A172 (cell line): ENCODE data around the gene TLE5. TPM values are rescaled to one million over a fixed set of nuclear protein-coding genes. Genes with fewer than 3 reads are reported as not detected.
"Not testable (repeated sequence)": the region's sequence is repeated elsewhere in the genome, so short reads cannot be mapped to it uniquely, and the experiment has no call there.

Experiments
- DNase-seq: peaks from one replicate; pipeline ENCODE4 v3.0.0-alpha.2; 2015; ENCODE audit warnings: low spot score
- total RNA-seq: library from RNA; depleted of rRNA; stranded (reverse); fragments of >200 nt; shearing (Covaris generic); gene quantifications from 2 replicates; pipeline ENCODE4 v1.2.3, GENCODE V29; 2014

TLE5 gene
- total RNA-seq, 1 experiment from 2014 or later = 521 TPM

DNA sequence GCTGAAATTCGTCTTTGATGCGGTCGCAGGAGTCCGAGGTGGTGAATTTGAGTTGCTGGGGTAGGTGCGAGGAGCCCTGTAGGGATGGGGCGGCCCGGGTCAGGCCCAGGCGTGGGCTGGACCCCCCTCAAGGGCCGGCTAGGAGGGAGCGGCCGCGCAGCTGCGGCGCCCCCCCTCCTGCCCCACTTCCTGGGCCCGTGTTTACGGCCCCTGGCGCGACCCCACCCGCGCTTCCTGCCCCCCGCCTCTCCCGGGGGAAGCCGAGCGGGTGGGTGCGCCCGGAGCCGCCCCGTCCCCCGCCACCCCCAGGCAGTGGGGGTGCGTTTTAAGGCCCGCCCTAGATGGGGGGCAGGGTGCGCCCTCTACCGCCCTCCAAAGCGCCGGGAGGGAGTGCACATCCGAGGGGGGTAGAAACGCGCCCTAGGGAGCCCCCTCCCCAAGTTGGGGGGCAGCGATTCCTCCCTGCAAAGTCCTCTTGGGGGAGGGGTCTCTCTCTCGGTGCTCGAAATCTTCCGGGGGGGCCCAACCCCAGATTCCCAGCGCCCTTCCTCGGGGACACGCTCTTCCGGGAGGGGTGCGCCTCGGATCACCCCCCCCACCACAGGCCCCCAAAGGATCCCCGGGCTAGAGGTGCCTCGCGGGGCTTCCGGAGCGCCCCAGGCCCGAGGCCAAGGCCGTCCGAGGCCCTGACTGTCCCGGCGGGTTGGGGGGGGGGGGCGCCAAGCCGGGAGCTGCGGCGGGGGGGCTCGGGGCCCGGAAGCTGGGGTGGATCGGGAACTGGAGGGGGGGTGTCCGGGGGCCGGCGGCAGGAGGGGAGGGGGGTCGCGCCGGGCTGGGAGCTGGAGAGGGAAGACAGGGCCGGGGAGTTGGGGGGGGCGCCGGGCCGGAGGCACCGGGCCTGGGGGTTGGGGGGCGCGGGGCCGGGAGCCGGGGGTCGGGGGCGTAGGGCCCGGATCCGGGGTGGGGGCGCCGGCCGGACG lies 823 bp downstream of the TLE5 start:
- peak; percentile 41 for DNase-seq

DNA sequence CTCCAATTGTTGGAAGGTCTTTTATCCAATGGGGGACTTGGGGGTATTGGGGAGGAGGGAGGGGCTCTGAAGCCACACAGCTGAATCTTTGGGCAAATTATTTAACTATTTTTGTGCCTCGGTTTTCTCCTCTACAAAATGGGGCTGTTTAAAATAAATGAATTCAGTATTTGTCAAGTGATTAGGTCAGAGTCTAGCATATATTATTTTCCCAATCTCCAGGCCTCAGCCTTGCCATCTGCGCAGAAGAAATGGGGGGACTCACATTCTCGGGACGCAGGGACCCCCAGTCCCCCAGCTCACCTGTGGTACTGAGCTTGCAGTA lies 1.5 kb downstream of the TLE5 start:
- DNase-seq = no peak

DNA sequence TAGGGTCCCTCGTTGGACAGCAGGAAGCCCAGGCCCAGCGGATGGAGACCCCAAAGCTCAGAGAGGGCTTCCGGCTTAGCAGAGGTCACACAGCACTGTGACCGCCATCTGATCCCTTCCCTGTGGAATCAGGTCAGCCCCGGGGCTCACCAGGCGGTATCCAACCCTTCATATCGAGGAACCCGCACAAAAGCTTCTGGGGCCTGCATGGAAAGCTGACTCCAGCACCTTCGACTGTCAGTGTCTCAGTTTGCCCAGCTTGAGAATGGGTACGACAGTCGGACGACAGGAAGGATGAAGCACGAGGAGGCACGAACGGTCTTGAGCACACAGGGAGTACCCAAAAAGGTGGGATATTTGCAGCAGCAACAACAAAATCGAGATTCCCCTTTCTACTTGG lies 2.6 kb downstream of the TLE5 start:
- no peak for DNase-seq

DNA sequence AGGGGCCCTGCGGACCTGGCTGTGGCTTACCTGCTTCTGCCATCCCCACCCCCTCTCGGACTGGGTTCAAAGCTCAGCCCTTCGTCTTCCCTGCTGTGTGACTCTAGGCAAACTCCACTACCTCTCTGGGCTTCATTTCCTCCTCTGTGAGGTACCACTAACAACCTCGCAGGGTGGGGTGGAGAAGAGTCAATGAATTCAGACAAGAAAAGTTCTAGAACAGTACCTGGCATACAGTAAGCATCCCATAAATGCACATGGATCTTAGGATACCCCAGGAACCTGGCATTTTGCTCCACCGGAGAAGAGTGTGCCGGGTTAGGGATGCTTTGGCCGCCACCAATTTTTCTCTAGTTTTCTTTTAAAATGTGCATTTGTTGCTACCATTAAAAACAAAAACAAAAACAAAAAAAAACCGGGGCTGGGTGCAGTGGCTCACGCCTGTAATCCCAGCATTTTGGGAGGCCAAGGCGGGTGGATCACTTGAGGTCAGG lies 3.4 kb downstream of the TLE5 start:
- DNase-seq = no peak

DNA sequence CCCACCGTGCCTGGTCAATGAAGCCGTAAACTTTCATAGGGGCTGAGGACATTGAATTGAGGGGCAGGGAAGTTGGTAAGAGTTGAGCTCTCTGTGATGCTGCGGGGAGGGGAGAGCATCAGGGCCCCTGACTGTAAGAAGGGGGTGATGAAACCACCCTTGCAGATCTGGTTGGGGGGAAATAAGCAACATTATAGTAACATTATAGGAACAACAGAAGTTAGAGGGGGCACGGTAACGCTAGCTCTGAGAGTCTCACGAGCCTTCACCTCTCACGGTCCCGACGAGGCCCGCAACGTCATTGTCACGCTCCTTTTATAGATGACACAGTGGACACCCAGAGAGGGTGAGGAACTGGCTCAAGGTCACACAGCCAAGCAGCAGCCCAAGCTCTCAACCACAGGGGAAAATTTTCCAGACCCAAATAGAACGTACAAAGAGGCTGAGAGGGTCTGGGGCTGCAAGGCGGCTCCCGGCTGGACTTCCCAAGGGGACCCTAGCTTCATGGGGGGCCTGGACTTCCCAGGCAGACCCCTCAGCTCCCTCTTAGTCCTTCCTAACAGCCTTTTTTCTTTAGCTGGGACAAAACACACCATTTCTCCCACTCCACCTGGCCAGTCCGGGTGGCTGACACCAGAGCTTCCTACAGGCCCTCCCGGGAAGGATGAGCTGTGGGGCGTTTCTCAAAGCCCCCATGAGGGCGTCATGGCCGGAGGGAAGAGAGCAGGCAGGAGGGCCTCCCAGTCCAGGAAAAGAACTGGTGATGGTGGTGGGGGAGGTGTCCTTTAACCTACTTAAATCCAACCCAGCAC lies 4.1 kb downstream of the TLE5 start:
- no peak for DNase-seq

DNA sequence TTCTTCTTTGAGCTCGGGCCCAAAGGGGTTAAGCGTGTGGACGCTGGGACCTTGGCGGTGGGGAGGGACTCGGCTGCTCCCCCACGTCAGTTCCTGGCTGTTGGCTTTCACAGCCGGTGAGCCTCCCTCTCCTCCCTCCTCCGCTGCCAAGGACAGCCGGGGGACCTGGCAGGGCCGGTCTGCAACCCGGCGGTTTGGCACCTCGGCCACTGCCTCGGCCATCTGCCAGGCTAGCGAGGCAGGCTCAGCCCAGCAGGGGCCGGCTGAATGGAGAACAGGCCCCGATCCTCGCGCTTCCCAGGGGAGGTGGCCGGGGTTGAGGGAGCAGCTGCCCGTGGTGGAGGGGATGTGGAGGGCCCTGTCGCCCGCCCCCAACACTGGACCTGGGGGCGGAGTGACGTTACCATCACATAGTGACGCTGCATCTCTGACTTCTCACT lies 5.0 kb downstream of the TLE5 start:
- peak; percentile 56 for DNase-seq

DNA sequence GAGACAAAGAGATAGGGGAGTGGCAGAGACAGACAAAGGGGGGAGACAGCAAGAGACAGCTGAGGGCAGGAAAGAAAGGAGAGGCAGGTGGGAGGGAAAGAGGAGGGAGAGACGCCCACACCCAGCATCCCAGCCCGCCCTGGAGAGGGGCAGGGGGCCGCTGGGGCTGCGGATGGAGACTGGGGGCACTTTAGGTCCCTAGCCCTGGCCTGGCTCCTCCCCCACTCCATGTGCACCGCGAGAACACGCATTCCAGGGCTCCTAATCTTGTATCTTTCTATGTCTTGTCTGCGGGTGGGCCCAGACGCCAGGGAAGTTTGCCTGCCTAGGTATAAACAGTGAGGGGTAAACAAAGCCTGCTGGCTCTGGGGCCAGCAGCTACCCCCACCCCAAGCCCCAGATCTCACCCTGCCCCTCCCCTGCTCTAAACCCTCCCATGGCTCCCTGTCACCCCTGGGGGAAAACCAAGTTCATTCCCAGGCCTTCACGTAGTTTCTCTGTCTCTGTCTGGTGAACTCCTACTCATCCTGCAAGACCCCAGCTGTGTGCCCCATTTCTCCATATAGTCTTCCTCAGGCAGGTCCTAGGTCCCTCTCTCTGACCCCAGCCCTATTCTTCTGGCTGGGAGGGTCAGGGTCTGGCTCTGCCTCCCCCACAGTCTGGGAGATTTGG lies 5.7 kb downstream of the TLE5 start:
- DNase-seq = no peak

DNA sequence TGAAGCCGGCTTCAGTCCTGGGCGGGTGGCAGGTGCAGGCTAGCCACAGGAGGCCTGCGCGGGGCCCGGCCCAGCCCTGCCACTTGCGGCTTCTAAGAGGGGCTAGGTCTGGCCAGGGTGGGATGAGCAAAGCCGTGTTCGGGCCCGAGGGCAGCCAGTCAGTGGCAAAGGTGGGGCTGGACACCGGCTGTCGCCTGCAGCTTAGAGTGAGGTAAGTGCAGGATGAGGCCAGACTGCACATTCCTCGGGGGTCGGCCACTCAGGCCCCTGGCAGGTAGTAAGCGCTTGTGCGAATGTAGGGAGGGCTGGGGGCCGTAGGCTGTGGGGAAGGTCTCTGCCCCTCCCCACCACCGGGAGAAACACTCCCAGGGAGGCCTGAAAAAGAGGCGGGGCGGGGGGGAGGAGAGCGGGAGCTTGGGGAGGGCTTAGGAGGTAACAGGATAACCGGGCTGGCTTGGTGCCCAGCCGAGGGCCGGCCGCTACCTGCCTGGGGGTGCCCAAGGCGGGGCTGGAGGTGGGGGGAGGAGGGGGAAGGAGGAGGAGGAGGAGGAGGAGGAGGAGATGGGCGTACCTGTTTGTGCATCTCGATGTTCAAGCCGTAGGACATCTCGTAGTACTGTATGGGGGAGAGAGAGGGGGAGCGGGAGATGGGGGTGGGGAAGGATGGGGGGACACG lies 6.4 kb downstream of the TLE5 start:
- peak; percentile 44 for DNase-seq

DNA sequence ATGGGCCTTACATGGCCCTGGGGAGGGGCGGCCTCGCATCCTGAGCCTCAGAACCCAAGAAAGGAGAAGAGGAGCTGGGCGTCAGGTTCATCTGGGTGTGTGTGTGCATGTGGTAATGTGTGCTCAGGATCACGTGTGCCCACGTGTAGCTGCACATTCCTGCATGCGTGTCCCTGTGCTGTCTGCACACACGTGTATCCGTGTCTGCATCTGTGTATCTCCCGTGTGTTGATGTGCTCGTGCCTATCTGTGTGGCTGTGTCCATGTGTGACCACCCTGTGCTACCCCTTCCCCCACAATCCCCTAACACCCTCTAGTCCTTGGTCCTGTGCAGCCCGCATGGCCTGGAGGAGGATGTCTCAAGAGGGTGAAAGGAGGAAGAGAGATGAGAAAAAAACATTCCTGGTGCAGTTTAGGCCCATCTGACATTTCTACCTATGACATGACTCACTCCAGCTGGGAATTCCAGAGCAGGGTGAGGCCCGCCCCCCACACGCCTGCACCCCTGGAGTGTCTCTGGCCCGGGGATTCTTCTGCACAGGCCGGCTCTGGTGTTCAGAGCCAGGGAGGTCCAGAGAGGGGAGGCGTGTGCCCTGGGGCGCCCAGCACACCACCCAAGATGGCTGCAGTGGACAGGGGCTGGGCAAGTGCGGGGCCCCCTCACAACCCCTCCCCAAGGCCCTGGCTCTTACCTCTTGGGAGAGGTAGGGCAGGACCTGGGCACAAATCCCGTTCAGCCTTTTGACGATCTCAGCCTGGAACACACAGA lies 7.1 kb downstream of the TLE5 start:
- DNase-seq = peak; percentile 91

DNA sequence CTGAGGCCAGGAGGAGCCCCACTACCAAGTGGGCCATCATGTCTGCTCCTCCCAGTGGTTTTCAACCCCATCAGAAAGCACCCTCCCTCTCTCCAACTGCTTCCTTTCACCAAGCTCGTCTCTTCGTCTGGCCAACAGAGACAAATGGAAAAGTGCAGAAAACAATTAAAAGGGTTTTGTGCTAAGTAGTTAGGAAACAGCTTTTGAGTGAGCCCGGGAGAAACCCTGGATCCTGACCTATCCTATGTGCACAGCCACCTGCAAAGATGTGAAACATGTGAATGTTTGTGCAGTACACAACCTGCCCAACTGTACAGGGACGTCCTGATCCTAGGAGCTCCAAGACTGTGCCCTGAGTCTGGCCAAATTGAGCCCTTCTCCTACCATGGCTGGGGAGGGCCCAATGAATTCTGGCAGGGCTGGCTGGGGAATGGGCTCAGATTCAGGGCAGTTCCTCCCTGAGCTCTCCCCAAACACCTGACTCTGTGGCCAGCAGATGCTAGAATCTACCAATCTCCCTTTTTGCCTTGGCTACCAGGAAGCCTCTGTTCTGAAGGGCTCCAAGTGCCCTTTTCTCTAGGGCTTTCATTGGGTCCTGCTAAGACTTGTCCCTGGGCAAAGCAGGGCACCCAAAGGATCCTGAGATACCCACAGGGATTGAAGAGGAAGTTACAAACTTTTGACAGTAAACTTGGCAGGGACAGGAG lies 7.9 kb downstream of the TLE5 start:
- no peak for DNase-seq

DNA sequence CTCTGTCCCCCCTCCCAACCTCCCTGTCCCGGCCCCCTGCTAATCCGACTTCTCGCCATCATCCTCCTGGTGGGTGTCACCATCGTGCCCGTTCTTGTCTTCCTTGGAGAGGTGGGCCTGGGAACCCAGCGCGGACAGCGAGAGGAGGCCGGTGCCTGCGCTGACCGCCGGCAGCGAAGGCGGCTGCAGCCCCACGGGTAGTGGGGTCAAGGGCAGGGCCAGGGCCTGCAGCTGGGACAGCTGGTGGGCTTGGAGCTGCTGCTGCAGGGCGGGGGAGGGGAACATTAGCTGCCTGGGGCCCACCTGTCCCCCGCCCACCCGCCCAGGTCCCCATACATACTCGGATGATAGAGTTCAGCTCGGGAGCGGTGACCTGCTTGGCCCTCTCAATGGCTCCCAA lies 8.5 kb downstream of the TLE5 start:
- no peak for DNase-seq

DNA sequence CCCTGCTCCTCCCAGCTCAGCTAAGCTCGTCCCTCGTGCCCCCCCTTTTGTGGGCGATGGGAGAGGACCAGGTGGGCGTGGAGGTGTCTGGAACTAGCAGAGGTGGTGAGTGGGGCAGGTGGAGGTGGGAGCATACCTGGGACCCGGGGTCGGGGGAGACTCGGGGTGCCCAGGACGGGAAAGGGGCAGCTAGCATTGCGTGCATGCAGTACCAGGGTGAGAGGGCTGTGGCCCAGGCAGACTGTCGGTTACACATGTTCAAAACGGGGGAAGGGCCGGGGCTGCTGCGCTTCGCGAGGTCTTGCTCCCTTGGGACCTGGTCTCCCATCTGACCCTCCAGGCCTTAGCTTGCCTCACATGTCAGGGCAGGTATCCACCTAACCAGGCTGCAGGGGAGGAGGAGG lies 9.1 kb downstream of the TLE5 start:
- no peak for DNase-seq

DNA sequence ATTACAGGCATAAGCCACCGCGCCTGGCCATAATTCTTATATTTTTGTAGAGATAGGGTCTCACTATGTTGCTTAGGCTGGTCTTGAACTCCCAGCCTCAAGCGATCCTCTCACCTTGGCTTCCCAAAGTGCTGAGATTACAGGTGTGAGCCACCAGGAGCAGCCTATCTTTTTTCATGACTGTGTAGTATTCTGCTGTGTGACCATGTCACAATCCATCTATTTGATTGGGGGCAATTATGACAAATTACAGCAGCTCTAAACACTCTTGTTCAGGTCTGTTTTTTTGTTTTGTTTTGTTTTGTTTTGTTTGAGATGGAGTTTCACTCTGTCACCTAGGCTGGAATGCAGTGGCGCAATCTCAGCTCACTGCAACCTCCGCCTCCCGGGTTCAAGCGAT lies 12.3 kb downstream of the TLE5 start:
- DNase-seq = not testable (repeated sequence)

DNA sequence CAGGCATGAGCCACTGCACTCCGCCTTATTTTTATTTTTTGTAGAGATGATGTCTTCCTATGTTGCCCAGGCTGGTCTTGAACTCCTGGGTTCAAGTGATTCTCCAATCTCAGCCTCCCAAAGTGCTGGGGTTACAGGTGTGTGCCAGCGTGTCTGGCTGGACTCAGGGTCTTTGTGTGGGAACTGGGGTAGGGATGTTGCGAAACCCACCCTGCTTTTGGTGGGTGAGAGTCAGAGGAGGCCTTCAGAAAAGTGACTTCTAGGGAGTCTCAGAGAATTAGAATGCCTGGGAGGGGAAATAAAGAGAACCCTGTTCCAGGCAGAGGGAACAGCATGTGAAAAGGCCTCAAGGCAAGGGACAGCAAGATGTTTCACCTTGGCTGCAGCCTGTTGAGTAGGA lies 13.2 kb downstream of the TLE5 start:
- no peak for DNase-seq

DNA sequence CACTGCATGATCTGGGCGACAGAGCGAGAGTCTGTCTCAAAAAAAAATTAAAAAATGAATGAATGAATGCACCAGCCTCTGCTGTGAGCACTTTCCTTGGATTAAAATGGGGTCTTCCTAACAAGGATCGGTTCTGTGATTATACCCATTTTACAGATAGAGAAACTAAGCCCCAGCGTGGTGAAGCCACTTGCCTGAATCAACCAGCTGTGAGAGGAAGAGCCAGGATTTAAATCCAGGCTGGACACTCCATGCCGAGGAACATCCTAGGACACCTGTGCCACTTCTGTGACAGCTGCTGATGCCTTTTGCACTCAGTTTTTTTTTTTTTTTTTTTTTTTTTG lies 14.1 kb downstream of the TLE5 start:
- DNase-seq = no peak

DNA sequence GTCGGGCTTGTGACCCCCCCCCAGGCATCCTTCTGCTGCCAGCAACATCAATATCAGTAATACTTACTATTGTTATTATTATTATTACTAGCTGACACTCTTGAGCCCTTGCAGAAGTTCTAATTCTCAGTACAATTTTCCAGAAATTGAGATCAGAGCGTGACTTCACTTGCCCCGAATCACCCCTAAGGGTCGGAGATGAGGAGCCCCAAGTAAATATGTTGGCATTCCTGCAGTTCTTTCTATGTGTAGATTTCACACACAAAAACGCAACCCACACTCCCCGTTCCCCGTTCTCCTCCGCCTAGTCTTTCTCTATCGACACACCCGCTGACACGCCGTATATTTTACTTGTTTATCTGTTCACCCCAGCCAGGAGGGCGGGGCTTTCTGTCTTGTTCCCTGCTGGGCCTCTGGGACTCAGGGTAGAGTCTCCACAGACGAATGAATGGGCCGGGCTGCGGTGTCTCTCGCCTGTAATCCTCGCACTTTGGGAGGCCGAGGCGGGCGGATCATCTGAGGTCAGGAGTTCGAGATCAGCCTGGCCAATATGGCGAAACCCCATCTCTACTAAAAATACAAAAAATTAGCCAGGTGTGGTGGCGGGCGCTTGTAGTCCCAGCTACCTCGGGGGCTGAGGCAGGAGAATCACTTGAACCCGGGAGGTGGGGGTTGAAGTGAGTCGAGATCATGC lies 14.7 kb downstream of the TLE5 start:
- DNase-seq = peak; percentile 77

DNA sequence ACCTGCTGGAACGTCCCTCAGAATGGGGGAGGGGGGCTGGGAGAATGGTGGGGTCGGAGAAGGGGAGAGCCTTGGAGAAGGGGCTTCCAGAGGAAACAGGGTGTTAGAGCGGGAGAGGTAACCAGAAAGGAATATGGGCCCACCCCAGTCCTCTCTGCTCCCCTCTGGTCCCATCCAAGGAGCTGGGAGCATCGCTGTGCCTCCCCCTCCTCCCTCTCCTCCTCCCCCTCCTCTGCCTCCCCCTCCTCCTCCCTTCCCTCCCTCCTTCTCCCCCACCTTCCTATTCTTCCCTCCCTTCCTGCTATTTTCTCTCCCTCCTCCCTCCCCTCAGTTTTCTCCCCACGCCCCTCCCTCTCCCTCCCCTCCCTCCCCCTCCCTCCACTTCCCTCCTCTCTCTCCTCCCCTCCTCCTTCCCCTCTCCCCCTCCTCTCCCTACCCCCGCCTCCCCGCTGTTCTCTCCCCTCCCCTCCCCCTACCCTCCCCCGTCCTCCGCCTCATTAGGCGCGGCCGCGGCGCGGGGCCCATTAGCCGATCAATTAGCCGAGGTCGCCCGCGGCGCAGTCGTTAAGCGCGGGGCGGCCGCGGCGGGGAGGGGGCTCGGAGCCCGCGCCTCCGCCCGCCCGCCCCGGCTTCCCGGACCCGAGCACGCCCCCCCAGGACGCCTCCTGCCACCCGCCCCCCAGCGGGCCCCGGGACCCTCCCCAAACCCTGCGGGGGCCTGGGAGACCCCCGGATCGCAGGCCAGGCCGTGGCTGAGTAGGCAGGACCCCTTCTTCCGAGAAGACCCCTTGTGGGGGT lies 15.4 kb downstream of the TLE5 start:
- DNase-seq = no peak

DNA sequence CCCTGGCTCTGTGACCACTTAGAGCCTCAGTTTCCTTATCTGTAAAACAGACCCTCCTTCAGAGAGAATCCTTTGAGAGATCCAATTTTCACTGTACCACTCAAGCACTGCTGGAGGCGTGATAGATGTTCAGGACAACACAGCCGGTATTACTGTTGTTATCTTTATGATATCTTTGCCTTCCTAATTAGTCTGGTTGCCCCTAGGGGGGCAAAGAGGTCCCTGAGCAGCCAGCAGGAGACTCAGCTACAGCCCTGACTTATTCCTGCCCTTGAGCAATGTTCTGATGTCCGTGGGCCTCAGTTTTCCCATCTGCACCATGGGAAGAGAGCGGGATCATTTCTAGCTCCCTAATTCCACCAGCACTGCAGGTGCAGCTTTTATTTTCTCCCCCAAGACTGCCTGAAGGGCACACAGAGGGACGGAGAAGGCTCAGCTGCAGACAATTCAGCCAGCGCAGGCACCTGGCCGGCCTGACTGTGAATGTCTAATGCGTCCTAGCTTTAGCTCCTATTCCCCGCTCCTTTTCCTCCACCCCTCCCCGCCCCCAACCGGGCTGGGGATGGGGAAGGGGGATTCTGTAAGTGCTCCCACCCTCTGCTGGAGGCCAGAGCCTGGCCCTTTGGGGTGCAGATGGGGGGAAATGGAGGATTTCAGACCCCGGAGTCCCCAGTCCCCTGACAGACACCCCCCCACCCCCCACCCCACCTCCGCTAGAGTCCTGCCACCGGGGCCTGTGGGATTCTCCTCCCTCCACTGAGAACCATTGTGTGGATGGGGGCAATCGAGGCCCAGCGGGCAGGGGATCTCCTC lies 16.2 kb downstream of the TLE5 start:
- DNase-seq = no peak
